ENCODE measurements around the gene CAMKMT.

GRCh38 chr2:44746856-44747615 lies 385.3 kb downstream of the CAMKMT start:
- TF ChIP-seq CTCF (IDR thresholded peaks at IDR 0.05; ENCODE audit: insufficient read depth, low read length, poor library complexity, severe bottlenecking) (no peak), EZH2phosphoT487 (conservative IDR thresholded peaks at IDR 0.05; ENCODE audit: low read length) (no peak)
